HepG2 (cell line): ENCODE data around the gene GPS1.

Source experiments
- BRD4 ChIP-seq: sonication (generic); formaldehyde crosslinking; IDR thresholded peaks from 2 replicates; pipeline ENCODE4 v1.4.0; 2020; ENCODE audit warnings: missing genetic modification reagents
- CAMTA2 ChIP-seq: sonication (generic); formaldehyde crosslinking; IDR thresholded peaks from 2 replicates; pipeline ENCODE4 v1.4.0; 2020; ENCODE audit warnings: mild to moderate bottlenecking, missing genetic modification reagents, borderline replicate concordance
- CTCF ChIP-seq: sonication (generic); formaldehyde crosslinking; IDR thresholded peaks from 2 replicates; pipeline ENCODE4 v1.5.0; 2020; ENCODE audit warnings: mild to moderate bottlenecking, missing genetic modification reagents, moderate library complexity
- JARID2 ChIP-seq: sonication (generic); formaldehyde crosslinking; IDR thresholded peaks from 2 replicates; pipeline ENCODE4 v1.8.1; 2023; ENCODE audit warnings: missing genetic modification reagents, inconsistent platforms; ENCODE audit not compliant: insufficient replicate concordance
- KLF6 ChIP-seq: IDR thresholded peaks from 2 replicates; pipeline ENCODE4 v1.8.0; 2016; ENCODE audit warnings: missing biosample characterization, missing genetic modification reagents
- MYC ChIP-seq: sonication (generic); formaldehyde crosslinking; IDR thresholded peaks from 2 replicates; pipeline ENCODE4 v1.9.0; 2021; ENCODE audit warnings: missing genetic modification reagents, borderline replicate concordance
- POLR2A ChIP-seq, 2 experiments: IDR thresholded peaks; 2 replicates each; pipeline ENCODE4 v1.6.1; 2011; ENCODE audit warnings: low read depth in 2 of 2, low read length in 2 of 2, mild to moderate bottlenecking in 1 of 2, moderate library complexity in 1 of 2; ENCODE audit not compliant: insufficient read depth in 1 of 2
- PRDM10 ChIP-seq: sonication (generic); formaldehyde crosslinking; IDR thresholded peaks from 2 replicates; pipeline ENCODE4 v1.4.0; 2020; ENCODE audit warnings: low read depth, missing genetic modification reagents
- REPIN1 ChIP-seq: sonication (generic); formaldehyde crosslinking; IDR thresholded peaks from 2 replicates; pipeline ENCODE4 v1.8.0; 2022; ENCODE audit warnings: missing genetic modification reagents, low read depth, mild to moderate bottlenecking, borderline replicate concordance
- RFX3 ChIP-seq: IDR thresholded peaks from 2 replicates; pipeline ENCODE4 v1.6.1; 2016; ENCODE audit warnings: missing biosample characterization, missing genetic modification reagents
- ZFYVE20 ChIP-seq: sonication (generic); formaldehyde crosslinking; IDR thresholded peaks from 2 replicates; pipeline ENCODE4 v1.8.0; 2023; ENCODE audit warnings: low read depth, mild to moderate bottlenecking, moderate library complexity, missing genetic modification reagents, borderline replicate concordance
- ZNF703 ChIP-seq: sonication (generic); formaldehyde crosslinking; IDR thresholded peaks from 2 replicates; pipeline ENCODE4 v1.5.1; 2020; ENCODE audit warnings: missing genetic modification reagents, mild to moderate bottlenecking, moderate library complexity, borderline replicate concordance
- ZNF776 ChIP-seq: sonication (generic); formaldehyde crosslinking; IDR thresholded peaks from 2 replicates; pipeline ENCODE4 v1.4.0; 2020; ENCODE audit warnings: mild to moderate bottlenecking, missing genetic modification reagents

GRCh38 chr17:82053556-82054263 is 2.0 kb downstream of the GPS1 start:
- TF ChIP-seq BRD4 (CRISPR knock-in tag) (no peak), PRDM10 (CRISPR knock-in tag) (no peak), RFX3 (CRISPR knock-in tag) (no peak), MYC (CRISPR knock-in tag) (no peak), POLR2A (IDR thresholded peaks at IDR 0.05; ENCODE audit: insufficient read depth in 1 of 2, low read depth in 2 of 2, low read length in 2 of 2) (no peak), ZFYVE20 (CRISPR knock-in tag) (no peak), CTCF (CRISPR knock-in tag) (no peak), KLF6 (no peak), ZNF776 (CRISPR knock-in tag) (no peak), CAMTA2 (CRISPR knock-in tag) (no peak), JARID2 (CRISPR knock-in tag) (no peak), REPIN1 (no peak), ZNF703 (no peak)
